Measurements from ENCODE around the gene C1orf74. TPM values are rescaled to one million over a fixed set of nuclear protein-coding genes. Genes with fewer than 3 reads are reported as not detected.

Gene C1orf74
- total and polyA plus RNA-seq, 2 donors (not counting 3 experiments of a cell fraction or from before 2014, with no cell fraction given): 2.4 to 3.0 TPM

DNA sequence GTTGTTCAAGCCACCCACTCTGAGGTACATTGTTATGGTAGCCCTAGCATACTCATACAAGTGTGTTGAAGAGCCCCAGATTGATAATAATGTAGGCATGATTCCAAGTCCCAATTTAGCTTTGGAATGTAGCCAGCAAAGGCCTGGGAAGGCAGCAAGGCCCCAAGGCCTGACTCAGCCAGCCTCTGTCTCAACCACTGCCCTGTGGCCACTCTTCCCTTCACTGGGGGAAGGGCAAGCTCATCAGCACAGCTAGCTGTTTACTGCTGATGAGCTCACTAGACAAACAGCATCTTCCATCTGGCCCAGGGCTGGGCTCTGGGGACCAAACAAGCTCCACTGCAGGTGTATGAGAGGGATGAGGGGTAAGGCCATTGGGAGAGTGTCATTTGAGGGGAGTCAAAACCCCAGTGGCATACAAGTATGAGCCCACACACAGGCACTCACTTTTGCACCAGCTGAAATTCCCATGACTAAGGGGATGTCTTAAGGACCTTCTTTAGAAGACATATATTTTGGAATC lies 23.8 kb upstream of the C1orf74 start:
- Histone ChIP-seq H3K79me2 (ENCODE audit: control insufficient read depth, insufficient read depth, low read length) (no peaks in the 10 kb centered on the region), H3K36me3 (ENCODE audit: control insufficient read depth in 2 of 2, extremely low read depth in 1 of 2, insufficient read depth in 2 of 2, low read length in 2 of 2) (no peaks in the 10 kb centered on the region), H4K20me1 (replicated peaks; ENCODE audit: control insufficient read depth, extremely low read depth, insufficient read depth, low read length) (no peaks in the 10 kb centered on the region), H3K27me3 (ENCODE audit: control insufficient read depth in 2 of 2, insufficient read depth in 2 of 2, low read length in 2 of 2) (no peaks in the 10 kb centered on the region), H3K9ac (replicated peaks; ENCODE audit: extremely low read depth, insufficient read depth, low read length) (no peak overlapping the region), H3K4me3 (replicated peaks in 1 of 3; ENCODE audit: insufficient read depth in 1 of 3, low read depth in 1 of 3, low read length in 3 of 3) (no peak overlapping the region), H3K9me3 (replicated peaks; ENCODE audit: control insufficient read depth, insufficient read depth, low read length) (no peaks in the 10 kb centered on the region), H3K4me1 (ENCODE audit: control insufficient read depth, extremely low read depth, insufficient read depth, low read length) (peaks cover 21% of the 10 kb centered on the region), H3K4me2 (ENCODE audit: insufficient read depth, low read length) (no peak overlapping the region), H3K9me1 (replicated peaks; ENCODE audit: control insufficient read depth, extremely low read depth, insufficient read depth, low read length) (no peaks in the 10 kb centered on the region), H3K27ac (ENCODE audit: insufficient read depth, low read depth, low read length) (no peak overlapping the region), H2AFZ (ENCODE audit: low read depth, low read length) (no peak overlapping the region)
- intact Hi-C loops (cut with micrococcal nuclease) (loop anchor here (1.0 kb wide), 3 partner anchors 15 to 31 kb away; partner anchors contain the start of gene C1orf74), dilution Hi-C loops (cut with MboI; ENCODE audit: extremely low pct_ligation_motif_present, low sequenced_read_pairs) (no loop called here)
- ChIA-PET POLR2A (interaction anchor here (0.5 to 2.2 kb wide), 3 partner anchors 15 to 173 kb away, joined by 4 to 18 read pairs (median 4); partner anchors contain the start of gene UTP25), CTCF (interaction anchor here (0.7 to 8.7 kb wide), 6 partner anchors 10 to 60 kb away, joined by 3 to 109 read pairs (median 4); partner anchors contain the start of gene UTP25)
- TF ChIP-seq JUN (IDR thresholded peaks at IDR 0.05; ENCODE audit: borderline replicate concordance, insufficient read depth, insufficient read length, low read depth): peak; percentile 51
- TF ChIP-seq POLR2A (IDR thresholded peaks at IDR 0.05; ENCODE audit: low read depth, low read length): no peak
- TF ChIP-seq EZH2 (IDR thresholded peaks at IDR 0.05; ENCODE audit: borderline replicate concordance, low read depth, low read length, severe bottlenecking): no peak
- TF ChIP-seq POLR2AphosphoS5 (IDR thresholded peaks at IDR 0.05; ENCODE audit: insufficient read depth, low read depth, low read length): peak; percentile 62
- TF ChIP-seq, protein P1, sequence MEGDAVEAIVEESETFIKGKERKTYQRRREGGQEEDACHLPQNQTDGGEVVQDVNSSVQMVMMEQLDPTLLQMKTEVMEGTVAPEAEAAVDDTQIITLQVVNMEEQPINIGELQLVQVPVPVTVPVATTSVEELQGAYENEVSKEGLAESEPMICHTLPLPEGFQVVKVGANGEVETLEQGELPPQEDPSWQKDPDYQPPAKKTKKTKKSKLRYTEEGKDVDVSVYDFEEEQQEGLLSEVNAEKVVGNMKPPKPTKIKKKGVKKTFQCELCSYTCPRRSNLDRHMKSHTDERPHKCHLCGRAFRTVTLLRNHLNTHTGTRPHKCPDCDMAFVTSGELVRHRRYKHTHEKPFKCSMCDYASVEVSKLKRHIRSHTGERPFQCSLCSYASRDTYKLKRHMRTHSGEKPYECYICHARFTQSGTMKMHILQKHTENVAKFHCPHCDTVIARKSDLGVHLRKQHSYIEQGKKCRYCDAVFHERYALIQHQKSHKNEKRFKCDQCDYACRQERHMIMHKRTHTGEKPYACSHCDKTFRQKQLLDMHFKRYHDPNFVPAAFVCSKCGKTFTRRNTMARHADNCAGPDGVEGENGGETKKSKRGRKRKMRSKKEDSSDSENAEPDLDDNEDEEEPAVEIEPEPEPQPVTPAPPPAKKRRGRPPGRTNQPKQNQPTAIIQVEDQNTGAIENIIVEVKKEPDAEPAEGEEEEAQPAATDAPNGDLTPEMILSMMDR (IDR thresholded peaks at IDR 0.05; ENCODE audit: extremely low read depth in 1 of 2, insufficient read depth in 1 of 2, low read depth in 1 of 2, low read length in 2 of 2): no peak
- TF ChIP-seq, protein P2, sequence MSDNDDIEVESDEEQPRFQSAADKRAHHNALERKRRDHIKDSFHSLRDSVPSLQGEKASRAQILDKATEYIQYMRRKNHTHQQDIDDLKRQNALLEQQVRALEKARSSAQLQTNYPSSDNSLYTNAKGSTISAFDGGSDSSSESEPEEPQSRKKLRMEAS (IDR thresholded peaks at IDR 0.05; ENCODE audit: insufficient read depth, insufficient read length): no peak
- TF ChIP-seq GATA2 (IDR thresholded peaks at IDR 0.05; ENCODE audit: insufficient read depth, insufficient read length, low read depth, low read length): peak; percentile 47
- TF ChIP-seq MYC (IDR thresholded peaks at IDR 0.05; ENCODE audit: low read depth, low read length): no peak
- peak; percentile 89 for TF ChIP-seq FOS (IDR thresholded peaks at IDR 0.05; ENCODE audit: borderline replicate concordance, insufficient read depth, low read length)
- peak; percentile 96 for DNase-seq (ENCODE audit: low read depth, low spot score)
- peak; percentile 95 for FAIRE-seq
- BruUV-seq (replicated peaks): no TSS peak
